ENCODE data around the gene OSBPL3. TPM values are rescaled to one million over a fixed set of nuclear protein-coding genes. Genes with fewer than 3 reads are reported as not detected.

Gene OSBPL3
- total RNA-seq, 6 experiments from 2014 or later: 49.7 to 68.8 (median 63.2) TPM

DNA sequence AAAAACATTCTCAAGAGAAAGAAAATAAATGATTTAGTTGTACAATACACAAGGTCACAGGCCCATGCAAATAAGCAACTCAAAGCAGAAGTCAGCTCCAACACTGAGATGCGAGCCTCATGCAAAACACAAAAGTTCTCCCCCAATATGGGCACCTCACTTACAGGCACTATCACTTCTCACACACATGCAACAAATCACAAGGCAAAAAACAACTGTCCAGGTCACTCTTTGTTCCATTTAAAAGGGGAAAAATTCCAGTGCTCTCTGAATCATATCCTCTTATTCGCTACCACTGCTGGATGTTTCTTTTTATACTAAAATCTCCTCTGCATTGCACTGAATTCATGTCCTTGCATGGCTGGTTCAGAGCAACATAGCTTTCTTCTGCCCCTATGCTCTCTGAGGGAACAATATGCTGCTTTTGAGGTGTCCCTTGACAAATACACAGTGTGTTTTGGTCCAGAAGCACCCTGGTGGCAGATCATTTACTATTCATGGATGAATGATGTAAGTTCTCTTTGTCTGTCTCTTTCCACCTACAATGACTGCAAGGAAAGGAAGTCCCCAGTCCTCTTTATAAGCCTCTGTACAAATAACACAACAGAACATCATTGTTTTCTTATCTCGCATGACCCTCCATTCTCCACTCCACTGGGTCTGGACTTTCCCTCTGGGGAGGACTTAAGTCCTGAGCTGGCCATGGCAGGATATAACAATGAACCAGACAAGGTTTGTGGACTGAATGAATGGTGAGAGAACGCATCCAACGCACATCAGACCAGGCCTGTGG lies 137.3 kb downstream of the OSBPL3 start:
- Mint-ChIP-seq H3K27ac (peak overlapping the region; percentile 51), H3K27me3 (ENCODE audit: insufficient read depth) (no peaks in the 10 kb centered on the region), H3K4me1 (ENCODE audit: low read depth) (peaks cover 36% of the 10 kb centered on the region), H3K4me3 (peak overlapping the region; percentile 1; the same call in 1 of the 2 replicates), H3K36me3 (ENCODE audit: low read depth) (peaks cover 23% of the 10 kb centered on the region), H3K9me3 (no peaks in the 10 kb centered on the region)
- TF ChIP-seq, protein P1, sequence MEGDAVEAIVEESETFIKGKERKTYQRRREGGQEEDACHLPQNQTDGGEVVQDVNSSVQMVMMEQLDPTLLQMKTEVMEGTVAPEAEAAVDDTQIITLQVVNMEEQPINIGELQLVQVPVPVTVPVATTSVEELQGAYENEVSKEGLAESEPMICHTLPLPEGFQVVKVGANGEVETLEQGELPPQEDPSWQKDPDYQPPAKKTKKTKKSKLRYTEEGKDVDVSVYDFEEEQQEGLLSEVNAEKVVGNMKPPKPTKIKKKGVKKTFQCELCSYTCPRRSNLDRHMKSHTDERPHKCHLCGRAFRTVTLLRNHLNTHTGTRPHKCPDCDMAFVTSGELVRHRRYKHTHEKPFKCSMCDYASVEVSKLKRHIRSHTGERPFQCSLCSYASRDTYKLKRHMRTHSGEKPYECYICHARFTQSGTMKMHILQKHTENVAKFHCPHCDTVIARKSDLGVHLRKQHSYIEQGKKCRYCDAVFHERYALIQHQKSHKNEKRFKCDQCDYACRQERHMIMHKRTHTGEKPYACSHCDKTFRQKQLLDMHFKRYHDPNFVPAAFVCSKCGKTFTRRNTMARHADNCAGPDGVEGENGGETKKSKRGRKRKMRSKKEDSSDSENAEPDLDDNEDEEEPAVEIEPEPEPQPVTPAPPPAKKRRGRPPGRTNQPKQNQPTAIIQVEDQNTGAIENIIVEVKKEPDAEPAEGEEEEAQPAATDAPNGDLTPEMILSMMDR (IDR thresholded peaks at IDR 0.05): no peak
- DNase-seq: no peak

DNA sequence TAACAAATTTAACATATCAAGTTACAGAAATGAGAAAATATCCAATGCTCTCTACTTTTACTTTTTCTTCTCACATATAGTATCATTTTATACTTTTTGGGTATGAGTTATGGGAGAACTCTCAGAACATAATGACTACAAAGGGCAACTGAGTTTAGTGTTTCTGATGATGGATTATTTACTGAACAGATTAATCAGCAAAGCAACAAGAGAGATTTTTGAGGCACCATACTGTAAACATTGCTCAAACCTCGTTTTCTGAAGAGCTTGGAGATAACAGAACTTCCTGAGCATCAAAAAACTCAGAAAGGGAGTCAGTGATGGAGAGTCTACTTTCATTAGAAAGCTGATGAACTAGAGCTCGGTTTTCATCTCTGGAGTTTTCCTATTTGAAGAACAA lies 137.9 kb downstream of the OSBPL3 start:
- H3K4me3 Mint-ChIP-seq: no peak overlapping the region
- peaks cover 36% of the 10 kb centered on the region for H3K4me1 Mint-ChIP-seq (ENCODE audit: low read depth)
- peaks cover 28% of the 10 kb centered on the region for H3K36me3 Mint-ChIP-seq (ENCODE audit: low read depth)
- DNase-seq: no peak
- no peaks in the 10 kb centered on the region for H3K9me3 Mint-ChIP-seq
- no peaks in the 10 kb centered on the region for H3K27me3 Mint-ChIP-seq (ENCODE audit: insufficient read depth)
- peak overlapping the region; percentile 51 for H3K27ac Mint-ChIP-seq
- TF ChIP-seq, protein P1 (IDR thresholded peaks at IDR 0.05): no peak

GRCh38 chr7:24840563-24840962 lies 139.4 kb downstream of the OSBPL3 start:
- Mint-ChIP-seq H3K9me3 (no peaks in the 10 kb centered on the region), H3K27ac (no peak overlapping the region; the same call in 1 of the 2 replicates), H3K36me3 (ENCODE audit: low read depth) (peaks cover 29% of the 10 kb centered on the region), H3K4me1 (ENCODE audit: low read depth) (peaks cover 37% of the 10 kb centered on the region), H3K4me3 (no peak overlapping the region), H3K27me3 (ENCODE audit: insufficient read depth) (no peaks in the 10 kb centered on the region)
- no peak for DNase-seq
- TF ChIP-seq, protein P1 (IDR thresholded peaks at IDR 0.05): no peak

GRCh38 chr7:24836084-24836483 lies 143.9 kb downstream of the OSBPL3 start:
- no peak overlapping the region for H3K4me3 Mint-ChIP-seq
- TF ChIP-seq, protein P1 (IDR thresholded peaks at IDR 0.05): no peak
- no peaks in the 10 kb centered on the region for H3K9me3 Mint-ChIP-seq
- DNase-seq: no peak
- H3K4me1 Mint-ChIP-seq (ENCODE audit: low read depth): peaks cover 44% of the 10 kb centered on the region
- peaks cover 2% of the 10 kb centered on the region for H3K27me3 Mint-ChIP-seq (ENCODE audit: insufficient read depth)
- H3K36me3 Mint-ChIP-seq (ENCODE audit: low read depth): peaks cover 49% of the 10 kb centered on the region
- no peak overlapping the region for H3K27ac Mint-ChIP-seq

GRCh38 chr7:24835643-24836042 lies 144.3 kb downstream of the OSBPL3 start:
- no peak overlapping the region for H3K27ac Mint-ChIP-seq
- peaks cover 54% of the 10 kb centered on the region for H3K36me3 Mint-ChIP-seq (ENCODE audit: low read depth)
- H3K27me3 Mint-ChIP-seq (ENCODE audit: insufficient read depth): peaks cover 2% of the 10 kb centered on the region
- H3K9me3 Mint-ChIP-seq: no peaks in the 10 kb centered on the region
- TF ChIP-seq, protein P1 (IDR thresholded peaks at IDR 0.05): no peak
- no peak overlapping the region for H3K4me3 Mint-ChIP-seq
- DNase-seq: no peak
- peaks cover 44% of the 10 kb centered on the region for H3K4me1 Mint-ChIP-seq (ENCODE audit: low read depth)
